Measurements from ENCODE around the gene ZNF287.

DNA sequence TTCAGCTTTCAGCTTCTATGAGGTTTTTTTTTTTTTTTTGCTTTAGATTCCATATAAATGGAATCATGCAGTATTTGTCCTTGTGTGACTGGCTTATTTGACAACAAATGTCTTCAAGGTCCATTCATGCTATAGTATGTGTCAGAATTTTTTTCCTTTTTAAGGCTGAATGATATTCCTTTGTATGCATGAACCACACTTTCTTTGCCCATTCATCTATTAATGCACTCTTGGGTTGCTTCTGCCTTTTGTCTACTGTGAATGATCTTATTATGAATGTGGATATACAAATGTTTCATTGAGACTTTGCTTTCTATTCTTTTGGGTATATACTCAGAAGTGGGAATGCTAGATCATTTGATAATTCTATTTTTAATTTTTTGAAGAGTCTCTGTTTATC, 50.0 kb downstream of the ZNF287 start:
- TF ChIP-seq EP300 (IDR thresholded peaks at IDR 0.05) = no peak
- no peak for TF ChIP-seq CTCF (IDR thresholded peaks at IDR 0.05)
